Fibroblast of lung (primary cell): ENCODE results near the gene COL25A1. TPM values are rescaled to one million over a fixed set of nuclear protein-coding genes. Genes with fewer than 3 reads are reported as not detected.

ENCODE experiments used
- DNase-seq, 2 donors: peaks; one replicate each; pipeline versions ENCODE4 v3.0.0 to v3.0.0-alpha.2; 2010; ENCODE audit warnings: low read depth in 2 of 2
- H2AFZ ChIP-seq: 2 replicates; pipeline ENCODE4 v1.5.1; 2012; ENCODE audit warnings: low read length, control low read depth, inconsistent platforms
- H3K27ac ChIP-seq: 2 replicates; pipeline ENCODE4 v1.5.1; 2011; ENCODE audit warnings: low read length, control low read depth; ENCODE audit not compliant: insufficient read depth
- H3K27me3 ChIP-seq: 2 replicates; pipeline ENCODE4 v1.5.1; 2011; ENCODE audit warnings: mild to moderate bottlenecking, low read length; ENCODE audit not compliant: control insufficient read depth, insufficient read depth
- H3K36me3 ChIP-seq: 2 replicates; pipeline ENCODE4 v1.5.1; 2011; ENCODE audit warnings: low read length; ENCODE audit not compliant: control insufficient read depth, insufficient read depth
- H3K4me1 ChIP-seq: 2 replicates; pipeline ENCODE4 v1.5.1; 2011; ENCODE audit warnings: low read length; ENCODE audit not compliant: control insufficient read depth, insufficient read depth; ENCODE audit errors: extremely low read depth
- H3K4me2 ChIP-seq: 2 replicates; pipeline ENCODE4 v1.5.1; 2011; ENCODE audit warnings: low read length, control low read depth; ENCODE audit not compliant: insufficient read depth; ENCODE audit errors: extremely low read depth
- H3K4me3 ChIP-seq, 4 experiments: fragments of 200-600 bp in 1 of 4; sonication (generic) in 1 of 4; replicated peaks in 1 of 4; 2 replicates each; pipeline ENCODE4 v1.5.1; 2011 to 2016; ENCODE audit warnings: low read length in 4 of 4, low read depth in 3 of 4, mild to moderate bottlenecking in 3 of 4, control low read depth in 2 of 4, inconsistent platforms in 1 of 4, mixed read lengths in 1 of 4; ENCODE audit not compliant: insufficient read depth in 1 of 4; ENCODE audit errors: control extremely low read depth in 1 of 4
- H3K79me2 ChIP-seq: 2 replicates; pipeline ENCODE4 v1.5.1; 2012; ENCODE audit warnings: mild to moderate bottlenecking, low read length, inconsistent platforms; ENCODE audit not compliant: control insufficient read depth, insufficient read depth
- H3K9ac ChIP-seq: 2 replicates; pipeline ENCODE4 v1.5.1; 2011; ENCODE audit warnings: mild to moderate bottlenecking, low read length, control low read depth; ENCODE audit not compliant: insufficient read depth
- H3K9me3 ChIP-seq: 2 replicates; pipeline ENCODE4 v1.5.1; 2012; ENCODE audit warnings: low read depth, low read length; ENCODE audit not compliant: control insufficient read depth, insufficient read depth
- H4K20me1 ChIP-seq: 2 replicates; pipeline ENCODE4 v1.5.1; 2011; ENCODE audit warnings: low read length; ENCODE audit not compliant: control insufficient read depth, insufficient read depth; ENCODE audit errors: extremely low read depth
- CTCF ChIP-seq, 2 donors: IDR thresholded peaks in 1 of 2; conservative IDR thresholded peaks in 1 of 2; 1 replicate in 1 of 2; 2 replicates in 1 of 2; pipeline ENCODE4 v1.5.1; 2011 to 2012; ENCODE audit warnings: low read length in 2 of 2, control low read depth in 1 of 2, inconsistent platforms in 1 of 2, low read depth in 1 of 2, mild to moderate bottlenecking in 1 of 2
- EZH2 ChIP-seq: IDR thresholded peaks from 2 replicates; pipeline ENCODE4 v1.5.1; 2012; ENCODE audit warnings: low read length, control low read depth, mild to moderate bottlenecking; ENCODE audit errors: missing control alignments
- polyA plus RNA-seq, 2 donors: library from polyadenylated mRNA; depleted of rRNA in 1 of 2; stranded (reverse) in 1 of 2; unstranded in 1 of 2; fragments of >200 nt; gene quantifications; 2 replicates each; pipeline ENCODE4 v1.2.1, GENCODE V29; 2011 to 2012; ENCODE audit warnings: missing spikeins in 1 of 2
- total RNA-seq: library from RNA; depleted of rRNA; stranded (reverse); fragments of >200 nt; gene quantifications from 2 replicates; pipeline ENCODE4 v1.2.1, GENCODE V29; 2014

Gene COL25A1
- total and polyA plus RNA-seq, 2 donors (not counting 1 experiment from before 2014, with no cell fraction given) = under 0.01 to 0.01 TPM

- Histone ChIP-seq H3K27ac (no peak overlapping the region), H3K4me2 (no peak overlapping the region), H3K27me3 (no peaks in the 10 kb centered on the region), H2AFZ (no peak overlapping the region), H3K4me1 (no peaks in the 10 kb centered on the region), H3K36me3 (no peaks in the 10 kb centered on the region), H3K9me3 (no peaks in the 10 kb centered on the region), H3K4me3 (no peak overlapping the region), H3K79me2 (no peaks in the 10 kb centered on the region), H4K20me1 (no peaks in the 10 kb centered on the region), H3K9ac (no peak overlapping the region)
- TF ChIP-seq CTCF (conservative IDR thresholded peaks at IDR 0.05 in 1 of 2, IDR thresholded peaks at IDR 0.05 in 1 of 2; ENCODE audit: low read depth in 1 of 2, low read length in 2 of 2) (no peak), EZH2 (no peak)
- no peak for DNase-seq
These were observed 530.1 kb downstream of the COL25A1 start for GRCh38 chr4:108772402-108772801.

DNA sequence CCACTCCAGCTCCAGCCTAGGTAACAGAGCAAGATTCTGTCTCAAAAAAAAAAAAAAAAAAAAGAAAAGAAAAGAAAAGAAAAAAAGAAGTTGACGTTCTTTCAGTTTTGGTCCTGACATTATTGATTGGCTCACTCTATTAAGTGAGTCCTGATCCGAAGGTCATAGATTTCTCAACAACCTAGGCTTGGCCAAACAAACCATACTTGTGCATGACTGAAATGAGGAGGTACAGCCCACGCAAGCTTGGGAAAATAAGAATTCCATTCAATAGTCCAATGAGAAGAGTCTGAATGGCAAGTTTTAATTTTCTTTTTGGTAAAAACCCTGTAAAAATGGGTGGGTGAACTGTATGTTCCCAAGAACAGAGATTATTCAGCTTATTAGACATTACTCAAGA, 536.4 kb downstream of the COL25A1 start:
- Histone ChIP-seq H3K36me3 (no peaks in the 10 kb centered on the region), H4K20me1 (no peaks in the 10 kb centered on the region), H3K27ac (no peak overlapping the region), H3K4me3 (no peak overlapping the region), H3K4me1 (peaks cover 3% of the 10 kb centered on the region), H3K79me2 (no peaks in the 10 kb centered on the region), H2AFZ (no peak overlapping the region), H3K9ac (no peak overlapping the region), H3K4me2 (no peak overlapping the region), H3K27me3 (peaks cover 15% of the 10 kb centered on the region), H3K9me3 (no peaks in the 10 kb centered on the region)
- no peak for TF ChIP-seq EZH2
- DNase-seq = no peak

- no peaks in the 10 kb centered on the region for H4K20me1 ChIP-seq
- no peak for TF ChIP-seq EZH2
- no peak for TF ChIP-seq CTCF (conservative IDR thresholded peaks at IDR 0.05 in 1 of 2, IDR thresholded peaks at IDR 0.05 in 1 of 2; ENCODE audit: low read depth in 1 of 2, low read length in 2 of 2)
- DNase-seq = no peak
- H3K4me3 ChIP-seq = no peak overlapping the region
- no peaks in the 10 kb centered on the region for H3K79me2 ChIP-seq
- no peaks in the 10 kb centered on the region for H3K36me3 ChIP-seq
- no peaks in the 10 kb centered on the region for H3K9me3 ChIP-seq
- H2AFZ ChIP-seq = no peak overlapping the region
- no peak overlapping the region for H3K9ac ChIP-seq
- no peak overlapping the region for H3K27ac ChIP-seq
- H3K4me1 ChIP-seq = peaks cover 3% of the 10 kb centered on the region
- H3K4me2 ChIP-seq = no peak overlapping the region
- peaks cover 15% of the 10 kb centered on the region for H3K27me3 ChIP-seq
These were observed 538.5 kb downstream of the COL25A1 start for GRCh38 chr4:108763986-108764385.
